ENCODE data around the gene BLTP3A.

- TF ChIP-seq CTCF (IDR thresholded peaks at IDR 0.05; ENCODE audit: low read length), result no peak
- no peak for TF ChIP-seq EZH2 (optimal IDR thresholded peaks at IDR 0.05; ENCODE audit: low read depth, low read length)
These were observed at the start of gene BLTP3A for GRCh38 chr6:34791701-34792604.

All from MM.1S (cell line).